Activated T-helper 2 cell treated with anti-CD3 and anti-CD28 coated beads, Interferon-gamma antibody, Interleukin-2, Interleukin-4, amounts not matched to agents 10 μg/mL and 5 μg/mL and 100 μg/mL, durations not matched to agents 14 hours and 24 hours and 36 hours (primary cell): Measurements from ENCODE around the gene BCL6. TPM values are rescaled to one million over a fixed set of nuclear protein-coding genes. Genes with fewer than 3 reads are reported as not detected.

ENCODE experiments used
- DNase-seq: peaks from one replicate; pipeline ENCODE4 v3.0.0; 2021; ENCODE audit warnings: low spot score
- H3K27ac Mint-ChIP-seq: one replicate; pipeline ENCODE4 v1.8.0; 2021; ENCODE audit warnings: mixed read lengths
- H3K27me3 Mint-ChIP-seq: one replicate; pipeline ENCODE4 v1.8.0; 2021; ENCODE audit warnings: low read depth, mixed read lengths
- H3K36me3 Mint-ChIP-seq: one replicate; pipeline ENCODE4 v1.8.0; 2021; ENCODE audit warnings: low read depth, mixed read lengths
- H3K4me1 Mint-ChIP-seq: one replicate; pipeline ENCODE4 v1.8.0; 2021; ENCODE audit warnings: low read depth, mixed read lengths
- H3K4me3 Mint-ChIP-seq: one replicate; pipeline ENCODE4 v1.8.0; 2021; ENCODE audit warnings: low read depth, mild to moderate bottlenecking, moderate library complexity, mixed read lengths
- H3K9me3 Mint-ChIP-seq: one replicate; pipeline ENCODE4 v1.8.0; 2021; ENCODE audit warnings: mixed read lengths
- intact Hi-C: fragments of 100-400 bp; cut with micrococcal nuclease; formaldehyde crosslinking; loops from one replicate; pipeline ENCODE4 v1.15.1; 2023
- total RNA-seq: library from RNA; stranded (reverse); gene quantifications from 2 replicates; pipeline ENCODE4 v1.2.3, GENCODE V29; 2022

BCL6 gene
- total RNA-seq, 1 donor from 2014 or later = 12.0 TPM

DNA sequence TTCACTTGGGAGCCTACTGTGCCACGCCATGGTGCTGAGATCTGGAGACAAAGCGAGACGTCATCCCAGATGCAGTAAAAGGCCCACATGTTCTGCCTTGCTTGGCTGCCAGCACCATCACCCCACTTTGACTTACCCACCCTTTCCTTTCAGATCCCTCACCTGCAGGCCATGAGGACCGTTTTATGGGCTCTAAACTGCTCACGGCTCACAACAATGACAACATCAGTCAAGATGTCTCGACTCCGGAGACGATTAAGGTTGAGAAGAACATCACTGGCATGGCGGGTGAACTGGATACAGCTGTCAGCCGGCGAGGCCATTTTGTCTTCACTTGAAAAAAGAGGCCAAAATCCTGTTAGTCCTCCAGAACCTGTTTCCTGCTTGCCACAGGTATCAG is 11.9 kb downstream of the BCL6 start:
- no peak overlapping the region for H3K27ac Mint-ChIP-seq
- peaks cover 52% of the 10 kb centered on the region for H3K36me3 Mint-ChIP-seq
- intact Hi-C loops = no loop called here
- H3K4me3 Mint-ChIP-seq = no peak overlapping the region
- peaks cover 15% of the 10 kb centered on the region for H3K4me1 Mint-ChIP-seq
- no peak for DNase-seq
- peaks cover 12% of the 10 kb centered on the region for H3K27me3 Mint-ChIP-seq
- no peaks in the 10 kb centered on the region for H3K9me3 Mint-ChIP-seq

- no peak for DNase-seq
- Mint-ChIP-seq H3K9me3 (no peaks in the 10 kb centered on the region), H3K27ac (no peak overlapping the region), H3K27me3 (no peaks in the 10 kb centered on the region), H3K4me1 (no peaks in the 10 kb centered on the region), H3K36me3 (peaks cover 77% of the 10 kb centered on the region), H3K4me3 (no peak overlapping the region)
- intact Hi-C loops = no loop called here
These were observed 15.7 kb downstream of the BCL6 start for GRCh38 chr3:187729598-187729997.

- no peaks in the 10 kb centered on the region for H3K9me3 Mint-ChIP-seq
- H3K27ac Mint-ChIP-seq = no peak overlapping the region
- intact Hi-C loops = no loop called here
- H3K4me3 Mint-ChIP-seq = no peak overlapping the region
- no peak for DNase-seq
- H3K27me3 Mint-ChIP-seq = no peaks in the 10 kb centered on the region
- H3K36me3 Mint-ChIP-seq = peaks cover 81% of the 10 kb centered on the region
- no peaks in the 10 kb centered on the region for H3K4me1 Mint-ChIP-seq
These were observed 16.2 kb downstream of the BCL6 start for GRCh38 chr3:187728940-187729583.

DNA sequence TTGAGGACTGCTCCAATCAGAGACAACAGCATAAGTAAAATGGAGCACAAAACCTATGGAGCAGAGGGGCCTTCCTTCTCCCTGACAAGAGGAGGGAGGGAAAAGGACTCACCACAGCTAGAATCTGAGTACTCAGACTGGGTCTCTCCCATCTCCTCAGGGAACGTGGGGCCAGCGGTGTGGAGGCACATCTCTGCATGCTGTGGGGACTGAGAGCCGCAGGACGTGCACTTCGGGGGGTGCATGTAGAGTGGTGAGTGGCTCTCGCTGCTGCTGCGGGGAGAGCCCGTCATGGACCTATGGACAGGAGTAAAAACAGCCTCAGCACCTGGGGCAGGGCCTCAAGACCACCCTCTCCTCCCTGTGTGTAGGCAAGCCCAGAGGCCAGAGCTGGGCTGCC is 17.0 kb downstream of the BCL6 start:
- H3K9me3 Mint-ChIP-seq = no peaks in the 10 kb centered on the region
- H3K27ac Mint-ChIP-seq = no peak overlapping the region
- DNase-seq = no peak
- intact Hi-C loops = no loop called here
- H3K27me3 Mint-ChIP-seq = no peaks in the 10 kb centered on the region
- no peaks in the 10 kb centered on the region for H3K4me1 Mint-ChIP-seq
- H3K4me3 Mint-ChIP-seq = no peak overlapping the region
- H3K36me3 Mint-ChIP-seq = peaks cover 84% of the 10 kb centered on the region

DNA sequence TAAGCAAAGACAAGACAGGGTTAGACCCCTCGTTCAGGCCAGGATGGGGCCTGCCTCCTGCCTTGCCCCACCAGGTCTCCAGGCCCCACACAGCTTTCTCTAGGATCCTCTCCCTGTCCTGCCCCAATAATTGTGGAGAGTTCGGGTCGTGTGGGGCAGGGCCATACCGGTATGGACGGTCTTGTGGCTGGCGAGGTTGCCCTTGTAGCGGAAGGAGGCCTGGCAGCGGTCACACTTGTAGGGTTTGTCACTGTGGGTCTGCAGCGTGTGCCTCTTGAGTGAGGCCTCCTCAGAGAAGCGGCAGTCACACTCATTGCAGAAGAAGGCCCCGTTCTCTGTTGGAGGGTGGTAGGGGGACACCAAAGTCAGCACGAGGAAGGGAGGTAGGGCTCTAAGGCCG is 18.7 kb downstream of the BCL6 start:
- Mint-ChIP-seq H3K4me1 (no peaks in the 10 kb centered on the region), H3K27ac (no peak overlapping the region), H3K9me3 (no peaks in the 10 kb centered on the region), H3K4me3 (no peak overlapping the region), H3K27me3 (no peaks in the 10 kb centered on the region), H3K36me3 (peaks cover 87% of the 10 kb centered on the region)
- intact Hi-C loops = no loop called here
- no peak for DNase-seq

GRCh38 chr3:187725653-187726370 is 19.5 kb downstream of the BCL6 start:
- H3K36me3 Mint-ChIP-seq = peaks cover 80% of the 10 kb centered on the region
- H3K27me3 Mint-ChIP-seq = no peaks in the 10 kb centered on the region
- H3K27ac Mint-ChIP-seq = no peak overlapping the region
- H3K4me3 Mint-ChIP-seq = no peak overlapping the region
- DNase-seq = no peak
- no peaks in the 10 kb centered on the region for H3K4me1 Mint-ChIP-seq
- H3K9me3 Mint-ChIP-seq = no peaks in the 10 kb centered on the region
- intact Hi-C loops = no loop called here

- Mint-ChIP-seq H3K27ac (no peak overlapping the region), H3K27me3 (no peaks in the 10 kb centered on the region), H3K4me3 (no peak overlapping the region), H3K36me3 (peaks cover 78% of the 10 kb centered on the region), H3K4me1 (no peaks in the 10 kb centered on the region), H3K9me3 (no peaks in the 10 kb centered on the region)
- DNase-seq = no peak
- intact Hi-C loops = no loop called here
These were observed 20.0 kb downstream of the BCL6 start for GRCh38 chr3:187725224-187725623.

- Mint-ChIP-seq H3K4me3 (no peak overlapping the region), H3K9me3 (no peaks in the 10 kb centered on the region), H3K27ac (no peak overlapping the region), H3K36me3 (peaks cover 54% of the 10 kb centered on the region), H3K27me3 (no peaks in the 10 kb centered on the region), H3K4me1 (no peaks in the 10 kb centered on the region)
- DNase-seq = no peak
- intact Hi-C loops = no loop called here
These were observed 23.1 kb downstream of the BCL6 start for GRCh38 chr3:187722206-187722612.

DNA sequence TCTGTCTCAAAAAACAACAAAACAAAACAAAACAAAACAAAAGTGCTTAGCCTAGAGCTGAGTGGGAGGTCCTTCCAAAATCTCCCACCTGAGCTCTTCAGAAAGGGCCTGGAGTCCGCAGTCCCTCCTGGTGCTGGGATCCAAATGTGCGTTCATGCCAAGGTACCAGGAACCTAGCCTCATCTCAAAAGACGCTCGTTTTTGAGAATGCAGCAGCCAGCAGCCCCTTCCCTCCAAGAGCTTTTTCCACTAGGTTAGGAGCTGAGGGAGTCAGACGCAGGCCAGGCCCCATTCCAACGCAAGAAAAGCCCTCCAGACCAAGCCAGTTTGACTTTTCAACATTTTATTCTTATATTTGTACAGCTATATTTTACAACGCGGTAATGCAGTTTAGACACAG is 24.2 kb downstream of the BCL6 start:
- no peaks in the 10 kb centered on the region for H3K4me1 Mint-ChIP-seq
- H3K36me3 Mint-ChIP-seq = peaks cover 45% of the 10 kb centered on the region
- DNase-seq = no peak
- no peak overlapping the region for H3K4me3 Mint-ChIP-seq
- H3K27ac Mint-ChIP-seq = no peak overlapping the region
- intact Hi-C loops = no loop called here
- no peaks in the 10 kb centered on the region for H3K27me3 Mint-ChIP-seq
- no peaks in the 10 kb centered on the region for H3K9me3 Mint-ChIP-seq

- no peaks in the 10 kb centered on the region for H3K27me3 Mint-ChIP-seq
- no peak overlapping the region for H3K27ac Mint-ChIP-seq
- no peaks in the 10 kb centered on the region for H3K4me1 Mint-ChIP-seq
- no peak for DNase-seq
- peaks cover 38% of the 10 kb centered on the region for H3K36me3 Mint-ChIP-seq
- intact Hi-C loops = no loop called here
- H3K4me3 Mint-ChIP-seq = no peak overlapping the region
- no peaks in the 10 kb centered on the region for H3K9me3 Mint-ChIP-seq
These were observed 25.0 kb downstream of the BCL6 start for GRCh38 chr3:187720337-187720670.

DNA sequence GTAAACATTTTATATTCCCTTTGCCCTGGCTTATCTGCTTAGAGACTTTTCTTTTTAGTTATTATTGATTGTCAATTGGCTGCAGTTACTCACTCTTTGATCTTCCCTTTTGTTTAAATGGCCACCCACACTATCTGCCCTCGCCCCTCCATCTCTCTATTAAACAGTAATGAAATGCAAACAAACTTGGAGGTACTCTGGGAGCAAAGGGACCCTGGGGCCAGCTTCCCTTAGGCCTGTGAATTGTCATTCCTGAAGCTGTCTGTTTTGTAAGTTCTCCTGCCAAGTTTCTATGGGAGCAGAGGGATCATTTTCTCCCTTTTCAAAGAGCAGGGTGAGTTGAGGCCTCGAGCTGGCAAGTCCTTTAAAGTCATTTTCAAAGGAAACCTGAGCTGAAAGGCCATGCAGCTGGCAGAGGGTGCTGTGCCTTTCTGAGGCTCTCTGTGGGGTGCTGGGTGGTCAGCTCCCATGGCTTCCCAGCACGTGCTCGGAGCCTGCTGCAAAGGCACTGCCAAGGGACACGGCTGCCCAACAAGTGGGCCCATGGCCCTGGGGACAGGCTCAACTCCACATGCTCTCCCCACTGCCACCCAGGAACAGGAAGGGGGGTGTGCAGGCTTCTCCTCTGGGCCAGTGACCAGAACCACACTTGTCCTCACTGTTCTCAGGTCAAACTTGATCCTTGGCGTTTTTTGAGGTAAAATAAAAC is 25.5 kb downstream of the BCL6 start:
- intact Hi-C loops = no loop called here
- H3K9me3 Mint-ChIP-seq = no peaks in the 10 kb centered on the region
- H3K4me1 Mint-ChIP-seq = no peaks in the 10 kb centered on the region
- H3K4me3 Mint-ChIP-seq = no peak overlapping the region
- H3K36me3 Mint-ChIP-seq = peaks cover 33% of the 10 kb centered on the region
- DNase-seq = no peak
- H3K27ac Mint-ChIP-seq = no peak overlapping the region
- H3K27me3 Mint-ChIP-seq = no peaks in the 10 kb centered on the region

DNA sequence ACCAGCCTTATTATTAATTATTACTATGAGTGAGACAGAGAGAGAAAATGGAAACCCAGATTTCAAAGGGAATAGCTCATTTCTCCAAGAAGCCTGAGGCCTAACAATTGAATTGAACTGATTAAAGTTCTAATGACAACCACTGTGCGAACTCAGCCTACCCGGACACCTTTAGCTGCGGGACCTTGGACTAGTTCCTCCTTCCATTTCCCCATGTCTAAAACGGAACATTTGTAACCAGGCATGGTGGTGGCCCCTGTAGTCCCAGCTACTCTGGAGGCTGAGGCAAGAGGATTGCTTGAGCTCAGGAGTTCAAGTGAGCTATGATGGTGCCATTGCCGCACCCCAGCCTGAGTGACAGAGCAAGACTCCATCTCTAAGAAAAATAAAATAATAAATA is 26.5 kb downstream of the BCL6 start:
- no peak overlapping the region for H3K27ac Mint-ChIP-seq
- intact Hi-C loops = no loop called here
- peaks cover 4% of the 10 kb centered on the region for H3K27me3 Mint-ChIP-seq
- H3K4me1 Mint-ChIP-seq = peaks cover 7% of the 10 kb centered on the region
- H3K4me3 Mint-ChIP-seq = no peak overlapping the region
- H3K9me3 Mint-ChIP-seq = no peaks in the 10 kb centered on the region
- H3K36me3 Mint-ChIP-seq = peaks cover 24% of the 10 kb centered on the region
- DNase-seq = no peak

- no peak overlapping the region for H3K27ac Mint-ChIP-seq
These were observed 27.7 kb downstream of the BCL6 start for GRCh38 chr3:187717572-187717971.

More at GRCh38 chr3:187717572-187717971, 27.7 kb downstream of the BCL6 start:
- intact Hi-C loops = no loop called here
- DNase-seq = no peak
- Mint-ChIP-seq H3K27me3 (peaks cover 4% of the 10 kb centered on the region), H3K9me3 (no peaks in the 10 kb centered on the region), H3K4me3 (no peak overlapping the region), H3K4me1 (peaks cover 8% of the 10 kb centered on the region), H3K36me3 (peaks cover 14% of the 10 kb centered on the region)
